ENCODE results near the gene ADGRG3.
"Not testable (repeated sequence)": the region's sequence is repeated elsewhere in the genome, so short reads cannot be mapped to it uniquely, and the experiment has no call there.

The ADGRG3 gene

GRCh38 chr16:57668630-57669475 is 747 bp downstream of the ADGRG3 start:
- H3K4me1 ChIP-seq (ENCODE audit: control insufficient read depth in 1 of 2, insufficient read depth in 2 of 2, low read length in 2 of 2): no peaks in the 10 kb centered on the region
- H3K36me3 ChIP-seq (ENCODE audit: control insufficient read depth in 1 of 2, insufficient read depth in 2 of 2, low read length in 2 of 2): no peaks in the 10 kb centered on the region
- H3K27me3 ChIP-seq (ENCODE audit: low read depth, low read length): no peaks in the 10 kb centered on the region
- H3K4me3 ChIP-seq (ENCODE audit: low read depth in 1 of 2, low read length in 2 of 2): no peak overlapping the region
- H3K9me3 ChIP-seq (ENCODE audit: control insufficient read depth in 1 of 2, low read length in 2 of 2): no peaks in the 10 kb centered on the region
- H3K27ac ChIP-seq (ENCODE audit: low read length): no peak overlapping the region

GRCh38 chr16:57669476-57670162 is 1.5 kb downstream of the ADGRG3 start:
- no peaks in the 10 kb centered on the region for H3K4me1 ChIP-seq (ENCODE audit: control insufficient read depth in 1 of 2, insufficient read depth in 2 of 2, low read length in 2 of 2)
- H3K9me3 ChIP-seq (ENCODE audit: control insufficient read depth in 1 of 2, low read length in 2 of 2): no peaks in the 10 kb centered on the region
- no peak overlapping the region for H3K27ac ChIP-seq (ENCODE audit: low read length)
- H3K27me3 ChIP-seq (ENCODE audit: low read depth, low read length): no peaks in the 10 kb centered on the region
- no peaks in the 10 kb centered on the region for H3K36me3 ChIP-seq (ENCODE audit: control insufficient read depth in 1 of 2, insufficient read depth in 2 of 2, low read length in 2 of 2)
- H3K4me3 ChIP-seq (ENCODE audit: low read depth in 1 of 2, low read length in 2 of 2): peak overlapping the region in 1 of 2 donors; percentile 3

GRCh38 chr16:57670196-57670595 is 2.1 kb downstream of the ADGRG3 start:
- H3K4me3 ChIP-seq (ENCODE audit: low read depth in 1 of 2, low read length in 2 of 2): peak overlapping the region in 1 of 2 donors; percentile 3
- no peaks in the 10 kb centered on the region for H3K36me3 ChIP-seq (ENCODE audit: control insufficient read depth in 1 of 2, insufficient read depth in 2 of 2, low read length in 2 of 2)
- no peaks in the 10 kb centered on the region for H3K27me3 ChIP-seq (ENCODE audit: low read depth, low read length)
- H3K9me3 ChIP-seq (ENCODE audit: control insufficient read depth in 1 of 2, low read length in 2 of 2): no peaks in the 10 kb centered on the region
- H3K27ac ChIP-seq (ENCODE audit: low read length): no peak overlapping the region
- no peaks in the 10 kb centered on the region for H3K4me1 ChIP-seq (ENCODE audit: control insufficient read depth in 1 of 2, insufficient read depth in 2 of 2, low read length in 2 of 2)

- H3K27ac ChIP-seq (ENCODE audit: low read length); H3K27me3 ChIP-seq (ENCODE audit: low read depth, low read length); H3K4me3 ChIP-seq (ENCODE audit: low read depth in 1 of 2, low read length in 2 of 2); H3K36me3 ChIP-seq (ENCODE audit: control insufficient read depth in 1 of 2, insufficient read depth in 2 of 2, low read length in 2 of 2); H3K9me3 ChIP-seq (ENCODE audit: control insufficient read depth in 1 of 2, low read length in 2 of 2); H3K4me1 ChIP-seq (ENCODE audit: control insufficient read depth in 1 of 2, insufficient read depth in 2 of 2, low read length in 2 of 2): not testable (repeated sequence)
Observed at GRCh38 chr16:57671451-57671850, 3.3 kb downstream of the ADGRG3 start.

- Histone ChIP-seq H3K4me3 (ENCODE audit: low read depth in 1 of 2, low read length in 2 of 2) (no peak overlapping the region), H3K27me3 (ENCODE audit: low read depth, low read length) (no peaks in the 10 kb centered on the region), H3K27ac (ENCODE audit: low read length) (no peak overlapping the region), H3K36me3 (ENCODE audit: control insufficient read depth in 1 of 2, insufficient read depth in 2 of 2, low read length in 2 of 2) (no peaks in the 10 kb centered on the region), H3K4me1 (ENCODE audit: control insufficient read depth in 1 of 2, insufficient read depth in 2 of 2, low read length in 2 of 2) (no peaks in the 10 kb centered on the region), H3K9me3 (ENCODE audit: control insufficient read depth in 1 of 2, low read length in 2 of 2) (no peaks in the 10 kb centered on the region)
Observed at GRCh38 chr16:57672416-57672815, 4.3 kb downstream of the ADGRG3 start.

- Histone ChIP-seq H3K4me3 (ENCODE audit: low read depth in 1 of 2, low read length in 2 of 2) (no peak overlapping the region), H3K36me3 (ENCODE audit: control insufficient read depth in 1 of 2, insufficient read depth in 2 of 2, low read length in 2 of 2) (no peaks in the 10 kb centered on the region), H3K27me3 (ENCODE audit: low read depth, low read length) (no peaks in the 10 kb centered on the region), H3K27ac (ENCODE audit: low read length) (no peak overlapping the region), H3K4me1 (ENCODE audit: control insufficient read depth in 1 of 2, insufficient read depth in 2 of 2, low read length in 2 of 2) (no peaks in the 10 kb centered on the region), H3K9me3 (ENCODE audit: control insufficient read depth in 1 of 2, low read length in 2 of 2) (no peaks in the 10 kb centered on the region)
Observed at GRCh38 chr16:57672824-57673223, 4.7 kb downstream of the ADGRG3 start.

- H3K36me3 ChIP-seq (ENCODE audit: control insufficient read depth in 1 of 2, insufficient read depth in 2 of 2, low read length in 2 of 2): no peaks in the 10 kb centered on the region
- H3K4me3 ChIP-seq (ENCODE audit: low read depth in 1 of 2, low read length in 2 of 2): no peak overlapping the region
- H3K27me3 ChIP-seq (ENCODE audit: low read depth, low read length): no peaks in the 10 kb centered on the region
- H3K27ac ChIP-seq (ENCODE audit: low read length): no peak overlapping the region
- H3K9me3 ChIP-seq (ENCODE audit: control insufficient read depth in 1 of 2, low read length in 2 of 2): no peaks in the 10 kb centered on the region
- H3K4me1 ChIP-seq (ENCODE audit: control insufficient read depth in 1 of 2, insufficient read depth in 2 of 2, low read length in 2 of 2): no peaks in the 10 kb centered on the region
Observed at GRCh38 chr16:57675741-57676551, 7.8 kb downstream of the ADGRG3 start.

- Histone ChIP-seq H3K4me3 (ENCODE audit: low read depth in 1 of 2, low read length in 2 of 2) (no peak overlapping the region), H3K9me3 (ENCODE audit: control insufficient read depth in 1 of 2, low read length in 2 of 2) (no peaks in the 10 kb centered on the region), H3K4me1 (ENCODE audit: control insufficient read depth in 1 of 2, insufficient read depth in 2 of 2, low read length in 2 of 2) (no peaks in the 10 kb centered on the region), H3K27ac (ENCODE audit: low read length) (no peak overlapping the region), H3K27me3 (ENCODE audit: low read depth, low read length) (no peaks in the 10 kb centered on the region), H3K36me3 (ENCODE audit: control insufficient read depth in 1 of 2, insufficient read depth in 2 of 2, low read length in 2 of 2) (no peaks in the 10 kb centered on the region)
Observed at GRCh38 chr16:57676553-57677085, 8.5 kb downstream of the ADGRG3 start.

- no peak overlapping the region for H3K4me3 ChIP-seq (ENCODE audit: low read depth in 1 of 2, low read length in 2 of 2)
- no peaks in the 10 kb centered on the region for H3K9me3 ChIP-seq (ENCODE audit: control insufficient read depth in 1 of 2, low read length in 2 of 2)
- no peaks in the 10 kb centered on the region for H3K27me3 ChIP-seq (ENCODE audit: low read depth, low read length)
- no peaks in the 10 kb centered on the region for H3K36me3 ChIP-seq (ENCODE audit: control insufficient read depth in 1 of 2, insufficient read depth in 2 of 2, low read length in 2 of 2)
- no peaks in the 10 kb centered on the region for H3K4me1 ChIP-seq (ENCODE audit: control insufficient read depth in 1 of 2, insufficient read depth in 2 of 2, low read length in 2 of 2)
- no peak overlapping the region for H3K27ac ChIP-seq (ENCODE audit: low read length)
Observed at GRCh38 chr16:57677622-57678369, 9.7 kb downstream of the ADGRG3 start.

GRCh38 chr16:57679016-57679415 is 10.9 kb downstream of the ADGRG3 start:
- no peak overlapping the region for H3K4me3 ChIP-seq (ENCODE audit: low read depth in 1 of 2, low read length in 2 of 2)

More at GRCh38 chr16:57679016-57679415, 10.9 kb downstream of the ADGRG3 start:
- no peak overlapping the region for H3K27ac ChIP-seq (ENCODE audit: low read length)
- H3K9me3 ChIP-seq (ENCODE audit: control insufficient read depth in 1 of 2, low read length in 2 of 2): no peaks in the 10 kb centered on the region
- H3K4me1 ChIP-seq (ENCODE audit: control insufficient read depth in 1 of 2, insufficient read depth in 2 of 2, low read length in 2 of 2): no peaks in the 10 kb centered on the region
- H3K36me3 ChIP-seq (ENCODE audit: control insufficient read depth in 1 of 2, insufficient read depth in 2 of 2, low read length in 2 of 2): no peaks in the 10 kb centered on the region
- H3K27me3 ChIP-seq (ENCODE audit: low read depth, low read length): no peaks in the 10 kb centered on the region
